ENCODE data around the gene IGLL5. TPM values are rescaled to one million over a fixed set of nuclear protein-coding genes. Genes with fewer than 3 reads are reported as not detected.

IGLL5 gene
- total and polyA plus RNA-seq, 8 donors, result 2.0 to 53.1 (median 19.8) TPM; not detected in 2

GRCh38 chr22:22893077-22893805 lies 5.6 kb downstream of the IGLL5 start:
- Histone ChIP-seq H3K4me3 (no peak overlapping the region), H3K27me3 (peaks cover 0 to 50% (median 4%) of the 10 kb centered on the region in 3 donors), H3K27ac (no peak overlapping the region), H3K36me3 (no peaks in the 10 kb centered on the region), H3K9me3 (no peaks in the 10 kb centered on the region), H3K4me1 (no peaks in the 10 kb centered on the region)
- TF ChIP-seq EP300 (IDR thresholded peaks at IDR 0.05) (no peak), POLR2A (IDR thresholded peaks at IDR 0.05) (no peak), POLR2AphosphoS5 (IDR thresholded peaks at IDR 0.05) (no peak)
- TF ChIP-seq, protein P1, sequence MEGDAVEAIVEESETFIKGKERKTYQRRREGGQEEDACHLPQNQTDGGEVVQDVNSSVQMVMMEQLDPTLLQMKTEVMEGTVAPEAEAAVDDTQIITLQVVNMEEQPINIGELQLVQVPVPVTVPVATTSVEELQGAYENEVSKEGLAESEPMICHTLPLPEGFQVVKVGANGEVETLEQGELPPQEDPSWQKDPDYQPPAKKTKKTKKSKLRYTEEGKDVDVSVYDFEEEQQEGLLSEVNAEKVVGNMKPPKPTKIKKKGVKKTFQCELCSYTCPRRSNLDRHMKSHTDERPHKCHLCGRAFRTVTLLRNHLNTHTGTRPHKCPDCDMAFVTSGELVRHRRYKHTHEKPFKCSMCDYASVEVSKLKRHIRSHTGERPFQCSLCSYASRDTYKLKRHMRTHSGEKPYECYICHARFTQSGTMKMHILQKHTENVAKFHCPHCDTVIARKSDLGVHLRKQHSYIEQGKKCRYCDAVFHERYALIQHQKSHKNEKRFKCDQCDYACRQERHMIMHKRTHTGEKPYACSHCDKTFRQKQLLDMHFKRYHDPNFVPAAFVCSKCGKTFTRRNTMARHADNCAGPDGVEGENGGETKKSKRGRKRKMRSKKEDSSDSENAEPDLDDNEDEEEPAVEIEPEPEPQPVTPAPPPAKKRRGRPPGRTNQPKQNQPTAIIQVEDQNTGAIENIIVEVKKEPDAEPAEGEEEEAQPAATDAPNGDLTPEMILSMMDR (IDR thresholded peaks at IDR 0.05), result no peak
- WGBS, 5 donors, result 67 to 77% (median 75%) methylated on average over 8 to 10 of the region's 10 CpGs
- intact Hi-C loops (cut with DNase I; ENCODE audit: low total_unique reads), result no loop called here
- no peak for DNase-seq

DNA sequence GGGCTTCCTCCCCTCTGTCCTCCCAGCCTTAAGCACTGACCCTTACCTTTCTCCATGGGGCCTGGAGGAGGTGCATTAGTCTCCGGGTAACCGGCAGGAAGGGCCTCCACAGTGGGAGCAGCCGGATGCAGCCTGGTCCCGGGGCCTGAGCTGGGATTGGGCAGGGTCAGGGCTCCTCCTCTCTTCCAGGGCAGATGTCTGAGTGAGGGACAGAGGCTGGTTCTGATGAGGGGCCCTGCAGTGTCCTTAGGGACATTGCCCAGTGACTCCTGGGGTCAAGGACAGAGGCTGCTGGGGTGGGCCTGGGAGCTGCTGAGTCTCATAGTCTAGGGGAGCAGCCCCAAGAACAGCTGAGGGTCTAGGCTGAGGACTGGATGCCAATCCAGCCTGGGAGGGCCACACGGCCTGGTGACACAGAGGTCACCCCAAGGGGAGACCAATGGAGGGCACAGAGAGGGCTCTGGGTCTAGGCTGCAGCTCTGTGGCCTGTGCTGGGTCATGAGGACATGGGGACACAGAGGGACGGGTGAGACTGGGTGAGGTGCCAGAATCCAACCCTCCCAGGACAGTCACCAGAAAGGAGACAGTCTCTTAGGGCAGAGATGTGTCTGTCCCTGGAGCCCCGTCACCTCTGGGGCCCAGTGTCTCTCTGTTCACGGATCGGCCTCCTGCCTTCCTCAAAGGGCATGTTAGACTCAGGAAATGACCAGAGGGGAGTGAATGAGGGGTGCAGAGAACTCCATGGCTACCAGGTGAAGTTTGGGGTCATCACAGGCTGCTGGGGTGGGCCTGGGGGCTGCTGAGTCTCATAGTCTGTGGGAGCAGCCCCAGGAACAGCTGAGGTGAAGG lies 6.5 kb downstream of the IGLL5 start:
- Histone ChIP-seq H3K36me3 (no peaks in the 10 kb centered on the region), H3K4me3 (no peak overlapping the region), H3K27ac (no peak overlapping the region), H3K9me3 (no peaks in the 10 kb centered on the region), H3K27me3 (peaks cover 0 to 43% (median 4%) of the 10 kb centered on the region in 3 donors), H3K4me1 (no peaks in the 10 kb centered on the region)
- WGBS, 5 donors, result 57 to 76% (median 68%) methylated on average over 7 to 9 of the region's 9 CpGs
- intact Hi-C loops (cut with DNase I; ENCODE audit: low total_unique reads), result no loop called here
- no peak for DNase-seq
- TF ChIP-seq, protein P1 (IDR thresholded peaks at IDR 0.05), result no peak
- TF ChIP-seq POLR2AphosphoS5 (IDR thresholded peaks at IDR 0.05) (no peak), EP300 (IDR thresholded peaks at IDR 0.05) (no peak), POLR2A (IDR thresholded peaks at IDR 0.05) (no peak)

DNA sequence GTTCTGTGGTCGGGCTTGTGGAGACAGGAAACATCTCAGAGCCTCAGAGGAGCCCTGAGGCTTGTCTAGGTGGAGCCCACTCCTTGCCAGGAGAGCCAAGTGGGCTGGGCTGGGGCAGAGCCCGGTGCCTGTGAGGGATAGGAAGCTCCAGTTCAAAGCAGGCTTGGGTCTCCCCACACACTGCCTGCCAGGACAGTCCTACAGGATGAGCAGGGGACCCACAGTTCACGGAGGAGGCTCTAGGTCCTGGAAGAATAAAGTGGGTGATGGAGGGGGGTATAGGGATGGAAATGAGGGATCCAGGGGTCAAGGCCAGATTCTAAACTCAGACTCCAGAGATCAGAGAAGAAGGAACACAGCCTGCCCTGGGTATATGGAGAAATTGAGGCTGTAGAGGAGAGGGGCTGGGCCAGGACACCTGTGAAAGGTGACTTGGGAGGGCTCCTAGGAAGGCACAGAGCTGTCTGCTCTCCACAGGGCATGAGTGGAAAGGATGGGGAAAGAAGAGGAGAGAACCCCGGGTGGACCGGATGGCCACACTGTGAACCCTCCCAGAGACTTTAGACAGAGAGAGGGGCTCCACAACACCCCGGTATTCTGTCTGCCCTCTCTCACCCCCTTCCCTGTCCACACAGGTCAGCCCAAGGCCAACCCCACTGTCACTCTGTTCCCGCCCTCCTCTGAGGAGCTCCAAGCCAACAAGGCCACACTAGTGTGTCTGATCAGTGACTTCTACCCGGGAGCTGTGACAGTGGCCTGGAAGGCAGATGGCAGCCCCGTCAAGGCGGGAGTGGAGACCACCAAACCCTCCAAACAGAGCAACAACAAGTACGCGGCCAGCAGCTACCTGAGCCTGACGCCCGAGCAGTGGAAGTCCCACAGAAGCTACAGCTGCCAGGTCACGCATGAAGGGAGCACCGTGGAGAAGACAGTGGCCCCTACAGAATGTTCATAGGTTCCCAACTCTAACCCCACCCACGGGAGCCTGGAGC lies 7.4 kb downstream of the IGLL5 start:
- DNase-seq, result no peak
- H3K9me3 ChIP-seq, result no peaks in the 10 kb centered on the region
- no peaks in the 10 kb centered on the region for H3K4me1 ChIP-seq
- no peak overlapping the region for H3K4me3 ChIP-seq
- no peaks in the 10 kb centered on the region for H3K36me3 ChIP-seq
- no peak overlapping the region for H3K27ac ChIP-seq
- H3K27me3 ChIP-seq, result peaks cover 0 to 43% (median 4%) of the 10 kb centered on the region in 3 donors
- TF ChIP-seq EP300 (IDR thresholded peaks at IDR 0.05), result no peak
- TF ChIP-seq POLR2A (IDR thresholded peaks at IDR 0.05), result no peak
- TF ChIP-seq, protein P1 (IDR thresholded peaks at IDR 0.05), result no peak
- TF ChIP-seq POLR2AphosphoS5 (IDR thresholded peaks at IDR 0.05), result no peak
- 73 to 87% (median 76%) methylated on average over 10 to 17 of the region's 17 CpGs for whole genome bisulfite sequencing, 5 donors
- intact Hi-C loops (cut with DNase I; ENCODE audit: low total_unique reads), result no loop called here

Data from stomach (tissue), 9 donors.